ENCODE results near the gene GNRHR.
"Not testable (repeated sequence)": the region's sequence is repeated elsewhere in the genome, so short reads cannot be mapped to it uniquely, and the experiment has no call there.

GNRHR gene

GRCh38 chr4:67770422-67770821 is 16.2 kb upstream of the GNRHR start:
- TF ChIP-seq, protein P1, sequence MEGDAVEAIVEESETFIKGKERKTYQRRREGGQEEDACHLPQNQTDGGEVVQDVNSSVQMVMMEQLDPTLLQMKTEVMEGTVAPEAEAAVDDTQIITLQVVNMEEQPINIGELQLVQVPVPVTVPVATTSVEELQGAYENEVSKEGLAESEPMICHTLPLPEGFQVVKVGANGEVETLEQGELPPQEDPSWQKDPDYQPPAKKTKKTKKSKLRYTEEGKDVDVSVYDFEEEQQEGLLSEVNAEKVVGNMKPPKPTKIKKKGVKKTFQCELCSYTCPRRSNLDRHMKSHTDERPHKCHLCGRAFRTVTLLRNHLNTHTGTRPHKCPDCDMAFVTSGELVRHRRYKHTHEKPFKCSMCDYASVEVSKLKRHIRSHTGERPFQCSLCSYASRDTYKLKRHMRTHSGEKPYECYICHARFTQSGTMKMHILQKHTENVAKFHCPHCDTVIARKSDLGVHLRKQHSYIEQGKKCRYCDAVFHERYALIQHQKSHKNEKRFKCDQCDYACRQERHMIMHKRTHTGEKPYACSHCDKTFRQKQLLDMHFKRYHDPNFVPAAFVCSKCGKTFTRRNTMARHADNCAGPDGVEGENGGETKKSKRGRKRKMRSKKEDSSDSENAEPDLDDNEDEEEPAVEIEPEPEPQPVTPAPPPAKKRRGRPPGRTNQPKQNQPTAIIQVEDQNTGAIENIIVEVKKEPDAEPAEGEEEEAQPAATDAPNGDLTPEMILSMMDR (IDR thresholded peaks at IDR 0.05; ENCODE audit: borderline replicate concordance, insufficient read depth, low read depth, low read length) = no peak

GRCh38 chr4:67765928-67766327 is 11.7 kb upstream of the GNRHR start:
- TF ChIP-seq, protein P1 (IDR thresholded peaks at IDR 0.05; ENCODE audit: borderline replicate concordance, insufficient read depth, low read depth, low read length) = no peak
- no peak overlapping the region for H3K4me3 ChIP-seq (ENCODE audit: low read depth, low read length)

More at GRCh38 chr4:67770422-67770821, 16.2 kb upstream of the GNRHR start:
- H3K4me3 ChIP-seq (ENCODE audit: low read depth, low read length) = no peak overlapping the region

DNA sequence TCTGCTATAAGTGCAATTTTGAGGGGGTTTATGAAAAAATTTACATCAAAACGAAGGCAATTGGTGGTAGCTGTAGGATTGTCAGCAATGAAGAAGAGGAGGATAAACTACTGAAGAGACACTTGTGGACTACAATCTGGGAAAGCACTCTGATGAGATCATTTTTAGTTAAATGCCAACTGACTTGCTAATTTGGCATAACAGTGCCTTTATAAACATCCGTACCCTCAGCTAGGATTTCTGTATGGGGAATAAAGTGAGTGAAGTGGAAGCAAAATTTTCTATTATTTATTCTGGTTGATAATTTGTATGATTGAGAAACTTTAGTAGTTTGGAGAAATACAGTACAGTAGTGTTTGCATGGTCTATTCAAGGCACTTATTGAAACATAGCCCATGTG is 11.2 kb upstream of the GNRHR start:
- H3K4me3 ChIP-seq (ENCODE audit: low read depth, low read length) = no peak overlapping the region
- TF ChIP-seq, protein P1 (IDR thresholded peaks at IDR 0.05; ENCODE audit: borderline replicate concordance, insufficient read depth, low read depth, low read length) = no peak

GRCh38 chr4:67764183-67764582 is 10.0 kb upstream of the GNRHR start:
- TF ChIP-seq, protein P1 (IDR thresholded peaks at IDR 0.05; ENCODE audit: borderline replicate concordance, insufficient read depth, low read depth, low read length) = no peak
- no peak overlapping the region for H3K4me3 ChIP-seq (ENCODE audit: low read depth, low read length)

DNA sequence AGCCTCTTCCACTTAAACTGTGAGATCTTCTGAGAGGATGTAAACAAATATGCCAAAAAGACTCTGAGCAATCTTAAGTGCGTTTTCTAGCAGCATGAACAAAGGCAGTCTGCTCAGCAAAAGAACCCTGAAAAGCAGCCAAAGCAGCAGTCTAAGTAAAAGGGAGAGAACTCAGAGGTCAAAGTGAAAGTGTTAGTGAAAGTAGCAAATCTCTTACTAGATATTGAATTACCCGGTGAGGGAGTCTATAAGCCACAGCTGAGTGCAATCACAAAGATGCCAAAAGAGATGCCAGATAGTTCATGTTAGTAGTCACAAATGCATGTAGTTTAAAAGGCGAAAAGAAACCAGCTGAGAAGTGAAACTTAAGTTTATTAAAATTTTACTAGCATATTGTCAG is 7.9 kb upstream of the GNRHR start:
- TF ChIP-seq, protein P1 (IDR thresholded peaks at IDR 0.05; ENCODE audit: borderline replicate concordance, insufficient read depth, low read depth, low read length) = no peak
- H3K4me3 ChIP-seq (ENCODE audit: low read depth, low read length) = no peak overlapping the region

- H3K4me3 ChIP-seq (ENCODE audit: low read depth, low read length) = not testable (repeated sequence)
Observed at GRCh38 chr4:67756991-67757390, 2.8 kb upstream of the GNRHR start.

- TF ChIP-seq, protein P1 (IDR thresholded peaks at IDR 0.05; ENCODE audit: borderline replicate concordance, insufficient read depth, low read depth, low read length) = no peak
- no peak overlapping the region for H3K4me3 ChIP-seq (ENCODE audit: low read depth, low read length)
Observed at GRCh38 chr4:67755974-67756373, 1.8 kb upstream of the GNRHR start.

DNA sequence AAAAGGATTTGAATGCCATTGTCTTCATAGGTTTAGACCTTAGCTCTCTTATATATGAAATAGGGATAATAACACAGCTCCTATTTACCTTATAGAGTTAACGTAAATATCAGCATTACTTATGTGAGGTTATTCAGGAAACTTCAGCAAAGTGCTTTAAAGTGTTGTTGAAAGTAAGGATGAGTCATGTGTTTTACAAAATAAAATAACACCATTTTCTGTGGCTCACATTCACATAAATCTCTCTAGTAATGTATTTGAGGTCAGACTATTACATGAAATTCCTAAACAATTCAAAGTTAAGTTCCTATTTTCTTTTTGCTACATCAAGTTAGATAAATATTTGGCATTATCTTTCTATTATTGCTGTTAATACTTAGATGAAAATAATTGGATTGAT is 2.9 kb downstream of the GNRHR start:
- TF ChIP-seq, protein P1 (IDR thresholded peaks at IDR 0.05; ENCODE audit: borderline replicate concordance, insufficient read depth, low read depth, low read length) = no peak
- no peak overlapping the region for H3K4me3 ChIP-seq (ENCODE audit: low read depth, low read length)
